ENCODE measurements around the gene HNRNPL.
"Not testable (repeated sequence)": the region's sequence is repeated elsewhere in the genome, so short reads cannot be mapped to it uniquely, and the experiment has no call there.

Gene HNRNPL

DNA sequence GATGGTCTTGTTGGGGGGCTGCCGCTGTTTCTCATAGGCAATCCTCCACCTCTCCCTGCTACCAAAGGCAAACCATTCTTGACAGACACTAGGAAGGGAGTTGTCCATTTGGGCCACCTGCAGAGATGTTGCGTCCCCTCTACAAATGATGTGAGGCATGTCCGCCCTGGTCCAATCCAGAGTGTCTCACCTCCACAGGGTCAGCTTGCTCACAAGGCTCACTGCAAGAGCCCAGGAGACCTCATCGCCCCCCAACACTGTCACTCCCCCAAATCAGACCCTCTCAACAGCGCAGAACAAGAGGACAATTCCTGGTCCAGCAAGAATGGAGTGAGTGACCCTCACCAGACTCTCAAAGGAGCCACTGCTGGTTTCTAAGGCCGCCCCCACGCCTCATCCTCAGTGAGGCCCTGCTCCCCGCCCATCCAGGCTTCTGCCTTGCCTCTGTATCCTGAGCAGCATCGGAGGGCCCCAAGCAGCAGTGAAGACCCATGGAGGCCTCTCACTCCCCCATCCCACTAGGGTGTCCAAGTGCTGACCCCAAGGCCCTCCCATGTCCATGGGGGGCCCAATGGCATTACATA lies 6.5 kb downstream of the HNRNPL start:
- no peak for DNase-seq

DNA sequence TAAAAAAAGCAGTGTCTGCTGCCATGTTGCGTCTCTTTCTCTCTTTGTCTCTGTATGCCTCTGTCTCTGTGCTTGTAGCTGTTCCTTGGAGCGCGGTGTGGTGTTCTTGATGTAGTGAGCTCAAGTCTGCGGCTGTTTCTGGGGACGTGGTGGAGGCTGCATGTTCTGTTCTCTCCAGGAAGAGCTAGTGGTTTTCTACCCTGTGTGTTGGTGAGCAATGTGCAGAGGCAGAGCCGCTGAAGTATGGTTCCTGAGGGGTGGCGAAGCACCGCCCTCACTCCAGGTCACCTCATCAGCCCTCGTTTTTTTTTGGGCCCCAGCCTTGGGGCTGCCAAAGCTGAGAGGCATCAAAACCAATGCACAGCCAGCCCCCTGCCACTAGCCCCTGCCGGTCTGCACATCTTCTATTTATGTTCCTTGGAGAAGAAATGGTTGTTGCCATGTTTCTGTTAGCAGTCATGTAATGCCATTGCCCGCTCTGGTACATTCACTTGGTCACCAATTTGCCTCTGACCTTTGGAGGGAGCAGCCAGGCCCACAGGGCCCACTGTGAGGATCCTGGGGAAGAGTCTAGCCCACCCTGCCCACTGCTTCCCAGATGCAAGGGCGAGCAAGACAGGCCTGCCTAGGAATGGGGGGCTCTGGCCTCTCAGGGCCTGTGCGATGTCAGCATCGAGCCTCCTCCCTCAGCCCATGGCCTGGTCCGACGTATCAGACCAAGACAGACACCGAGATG lies 7.2 kb downstream of the HNRNPL start:
- DNase-seq = peak; percentile 82

DNA sequence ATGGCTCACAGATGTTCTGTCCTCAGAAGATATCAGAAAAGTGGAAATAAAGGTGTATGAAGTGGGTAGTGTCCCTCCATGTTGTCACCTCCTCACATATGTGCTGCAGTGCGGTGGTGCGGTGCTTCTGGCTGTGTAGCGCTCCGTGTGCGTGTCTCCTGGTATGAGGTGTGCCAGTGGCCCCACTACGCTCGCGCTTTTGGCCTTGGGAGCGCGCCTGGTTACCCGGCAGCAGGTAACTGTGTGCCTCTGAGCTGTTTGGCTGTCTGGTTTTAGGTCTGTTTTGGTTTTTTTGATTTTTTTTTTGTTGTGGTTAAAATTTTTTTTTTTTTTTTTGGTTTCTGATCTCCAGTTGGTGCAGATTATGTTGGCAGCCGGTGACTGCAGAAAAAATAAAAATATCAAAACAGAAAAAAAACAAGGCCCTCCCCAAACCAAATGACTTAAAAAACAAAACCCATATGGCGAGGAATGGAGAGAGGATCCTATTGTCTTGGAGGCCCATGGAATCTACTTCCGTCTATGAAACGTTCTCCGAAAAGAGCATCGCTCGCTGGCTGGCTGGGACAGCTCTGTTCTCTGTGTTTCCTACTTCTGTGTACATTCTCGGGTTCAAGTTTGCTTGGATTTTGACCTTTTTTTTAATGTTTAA lies 7.9 kb downstream of the HNRNPL start:
- peak; percentile 83 for DNase-seq

DNA sequence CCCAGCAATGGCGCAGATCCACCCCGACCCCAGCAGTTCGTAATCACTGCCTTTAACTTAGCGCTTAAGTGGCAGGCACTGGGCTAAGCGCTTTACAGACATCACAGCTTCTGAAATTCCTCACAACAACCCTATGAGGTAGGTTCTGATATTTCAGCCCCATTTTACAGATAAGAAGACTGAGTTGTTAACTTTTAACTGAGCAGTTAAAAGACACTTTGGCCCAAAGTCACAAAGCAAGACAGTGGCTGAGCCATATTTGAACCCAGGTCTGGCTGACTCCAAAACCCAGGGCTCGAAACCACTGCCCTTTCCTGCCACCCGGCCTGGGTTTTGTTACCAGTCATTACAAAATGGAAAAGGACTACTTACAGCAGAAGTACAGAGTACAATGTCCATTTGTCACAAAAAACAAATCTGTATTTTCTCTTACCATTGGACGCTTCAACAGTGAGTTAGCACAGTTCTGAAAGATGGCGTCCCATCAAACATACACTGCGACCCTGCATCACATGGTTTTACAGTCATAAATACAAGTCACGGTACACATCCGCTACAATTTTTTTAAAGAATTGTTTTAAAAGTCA lies 8.5 kb downstream of the HNRNPL start:
- no peak for DNase-seq

DNA sequence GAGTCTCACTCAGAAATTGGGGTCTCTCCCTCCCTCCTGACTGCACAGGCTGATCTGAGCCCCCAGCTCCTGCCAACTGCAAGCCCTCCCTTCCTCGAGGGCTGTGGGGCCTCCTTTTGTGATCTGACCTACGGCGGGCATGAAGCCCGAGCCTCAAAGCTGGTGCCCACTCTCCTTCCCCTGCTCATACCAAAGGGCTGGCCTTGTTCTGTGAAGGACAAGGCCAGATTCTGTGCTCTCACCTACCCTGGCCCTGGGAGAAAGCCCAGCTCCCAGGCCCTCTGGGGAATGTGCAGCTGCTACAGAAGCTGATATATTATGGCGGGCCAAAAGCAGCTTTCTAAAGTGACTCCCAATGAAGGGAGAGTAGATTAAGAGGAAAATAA lies 9.2 kb downstream of the HNRNPL start:
- no peak for DNase-seq

DNA sequence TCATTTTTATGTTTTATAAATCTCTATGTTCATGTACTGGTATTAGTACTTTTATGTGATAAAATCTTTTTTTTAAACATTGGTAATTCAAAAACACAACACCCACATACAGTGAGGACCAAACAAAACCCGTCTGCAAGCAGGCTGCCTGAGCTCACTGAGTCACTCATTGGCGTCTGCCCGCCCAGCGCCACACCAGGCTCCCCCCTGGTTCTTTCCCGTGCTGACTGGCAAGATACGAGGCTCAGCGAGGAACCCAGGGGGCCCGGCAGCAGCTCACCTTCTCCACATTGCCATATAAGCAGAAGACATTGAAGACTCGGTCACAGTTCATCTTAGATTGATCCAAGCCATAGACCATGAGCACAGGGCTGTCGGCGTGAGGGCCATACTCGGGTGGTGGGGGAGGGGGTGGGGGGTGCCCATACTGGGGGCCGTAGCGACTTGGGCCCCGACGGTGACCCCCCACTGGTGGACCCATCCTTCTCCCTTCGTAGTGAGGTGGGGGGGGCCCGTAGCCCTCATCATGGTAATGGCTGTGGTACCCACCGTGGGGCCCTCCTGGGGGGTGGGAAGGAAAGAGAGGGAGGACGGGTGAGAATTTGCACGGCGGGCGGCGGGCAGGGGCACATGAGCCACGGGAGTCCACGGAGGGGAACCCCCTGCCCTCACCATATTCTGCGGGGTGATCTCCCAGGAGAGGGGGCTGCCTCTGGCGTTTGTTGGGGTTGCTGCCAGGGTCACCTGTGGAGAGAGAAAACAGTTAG lies 9.8 kb downstream of the HNRNPL start:
- DNase-seq = peak; percentile 76

DNA sequence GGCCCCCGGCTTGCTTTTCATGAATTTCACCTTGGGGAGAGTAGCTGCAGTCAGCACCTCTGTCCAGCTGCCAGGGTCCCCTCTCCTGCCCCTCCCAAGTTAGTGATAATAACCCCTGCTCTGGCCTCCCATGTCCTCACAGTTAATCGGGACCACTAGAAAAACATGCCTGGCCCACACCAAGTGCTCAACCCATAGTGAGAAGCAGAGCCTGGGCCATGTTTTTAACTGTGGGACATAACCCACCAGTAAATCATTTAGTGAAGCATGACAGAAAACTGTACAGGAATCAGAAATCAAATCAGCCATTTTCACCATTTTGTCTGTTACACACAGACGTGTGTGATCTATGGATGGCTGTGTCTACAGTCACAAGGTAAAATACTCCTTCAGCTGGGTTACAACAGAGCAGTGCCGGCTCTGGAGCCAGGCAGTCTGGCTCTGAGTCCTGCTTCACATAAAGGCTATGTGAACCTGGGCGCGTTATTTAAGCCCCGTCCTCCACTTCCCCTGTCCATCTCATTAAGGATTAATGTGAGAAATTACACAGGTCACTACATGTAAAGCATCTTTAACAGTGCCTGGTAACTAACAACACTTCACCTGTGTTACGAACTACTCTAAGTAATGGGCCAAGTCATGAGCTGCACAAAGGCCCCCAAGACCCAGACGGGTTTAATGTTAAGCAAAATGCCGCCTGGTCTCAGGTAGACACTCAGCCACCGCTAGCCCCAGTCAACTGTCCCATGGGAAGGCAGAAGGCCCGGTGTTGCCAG lies 10.6 kb downstream of the HNRNPL start:
- DNase-seq = no peak

DNA sequence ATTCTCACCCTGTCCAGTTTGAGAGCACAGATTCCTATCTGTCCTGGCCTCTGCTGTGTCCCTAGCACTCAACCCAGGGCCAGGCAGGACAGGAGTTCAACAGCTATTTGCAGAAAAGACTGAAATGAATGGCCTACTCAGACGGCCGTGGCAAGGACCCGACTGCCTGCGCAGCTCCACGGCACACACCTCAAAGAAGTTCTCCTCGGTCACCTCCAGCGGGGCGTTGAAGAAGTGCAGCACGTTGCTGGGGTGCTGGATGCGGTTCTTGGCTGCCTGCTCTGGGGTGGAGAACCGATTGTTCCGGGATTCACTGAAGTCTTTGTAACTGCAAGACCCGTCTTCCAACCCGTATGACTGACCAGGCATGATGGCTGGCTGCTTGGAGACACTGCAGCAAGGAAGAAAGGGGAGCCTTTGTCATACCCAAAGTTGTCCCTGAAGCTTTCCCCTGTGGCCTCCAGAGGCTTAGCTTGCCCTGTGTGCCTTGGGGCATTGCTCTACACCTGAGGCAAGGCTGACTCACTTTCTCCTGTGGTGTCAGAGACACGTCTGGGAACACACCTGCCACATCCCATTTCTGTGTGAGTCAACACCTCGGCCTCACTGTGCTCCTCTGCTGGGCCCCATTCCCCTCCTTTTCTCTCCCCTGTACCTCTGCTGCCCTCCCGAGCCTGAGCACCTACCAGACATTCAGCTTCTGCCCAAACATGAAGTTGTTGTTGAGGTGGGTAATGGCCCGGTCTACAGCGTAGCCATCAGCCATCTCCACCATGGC lies 11.4 kb downstream of the HNRNPL start:
- peak; percentile 82 for DNase-seq

DNA sequence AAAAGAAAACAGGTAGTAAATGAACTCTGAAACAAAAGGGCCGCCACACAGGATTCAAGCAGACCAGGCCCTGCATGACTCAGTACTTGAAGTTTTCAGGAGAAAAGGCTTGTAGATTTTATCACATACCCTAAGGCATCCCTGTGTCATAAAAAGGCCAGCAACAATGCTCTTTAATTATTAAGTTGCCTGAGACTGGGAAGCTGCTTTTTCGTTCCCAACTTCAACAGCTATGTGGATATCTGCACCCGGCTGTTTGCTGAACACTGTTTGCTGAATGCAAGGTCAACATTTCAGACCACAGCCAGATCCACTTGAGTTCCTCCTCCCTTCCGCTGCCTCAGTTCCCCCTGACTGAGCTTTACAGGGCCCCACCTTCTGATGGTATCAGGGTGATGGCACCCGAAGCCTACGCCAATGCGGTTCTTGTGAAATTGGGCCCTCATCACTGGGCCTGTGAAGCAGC lies 12.1 kb downstream of the HNRNPL start:
- DNase-seq = no peak

DNA sequence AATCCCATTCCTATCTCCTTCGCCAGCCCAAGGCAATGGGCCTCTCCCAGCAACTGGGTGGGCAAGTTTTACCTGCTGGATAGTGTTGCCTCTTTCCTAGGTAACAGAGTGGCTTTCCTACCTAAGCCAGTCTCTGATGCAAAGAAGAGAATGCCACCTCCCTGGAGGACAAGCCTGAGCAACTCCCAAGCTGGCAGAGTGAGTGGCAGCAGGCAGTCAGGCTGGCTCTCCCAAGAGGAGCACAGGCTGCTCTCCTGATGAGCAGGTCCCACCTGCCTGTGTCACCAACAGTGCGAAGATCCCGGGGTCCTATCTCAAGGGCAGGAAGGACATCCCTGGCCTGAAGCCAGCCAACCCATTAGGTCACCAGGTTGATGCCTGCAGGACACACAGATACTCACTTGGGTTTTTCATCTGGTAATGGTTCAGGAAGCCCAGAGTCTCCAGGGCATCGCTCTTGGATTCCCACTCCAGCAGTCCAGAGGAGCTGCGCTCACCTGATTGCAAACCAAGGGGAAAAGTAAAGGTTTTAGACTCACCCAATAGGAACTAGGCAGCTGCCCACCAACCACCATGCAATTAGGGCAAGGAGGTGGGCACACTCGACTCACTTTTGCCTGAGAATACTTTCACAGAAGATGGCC lies 12.7 kb downstream of the HNRNPL start:
- no peak for DNase-seq

DNA sequence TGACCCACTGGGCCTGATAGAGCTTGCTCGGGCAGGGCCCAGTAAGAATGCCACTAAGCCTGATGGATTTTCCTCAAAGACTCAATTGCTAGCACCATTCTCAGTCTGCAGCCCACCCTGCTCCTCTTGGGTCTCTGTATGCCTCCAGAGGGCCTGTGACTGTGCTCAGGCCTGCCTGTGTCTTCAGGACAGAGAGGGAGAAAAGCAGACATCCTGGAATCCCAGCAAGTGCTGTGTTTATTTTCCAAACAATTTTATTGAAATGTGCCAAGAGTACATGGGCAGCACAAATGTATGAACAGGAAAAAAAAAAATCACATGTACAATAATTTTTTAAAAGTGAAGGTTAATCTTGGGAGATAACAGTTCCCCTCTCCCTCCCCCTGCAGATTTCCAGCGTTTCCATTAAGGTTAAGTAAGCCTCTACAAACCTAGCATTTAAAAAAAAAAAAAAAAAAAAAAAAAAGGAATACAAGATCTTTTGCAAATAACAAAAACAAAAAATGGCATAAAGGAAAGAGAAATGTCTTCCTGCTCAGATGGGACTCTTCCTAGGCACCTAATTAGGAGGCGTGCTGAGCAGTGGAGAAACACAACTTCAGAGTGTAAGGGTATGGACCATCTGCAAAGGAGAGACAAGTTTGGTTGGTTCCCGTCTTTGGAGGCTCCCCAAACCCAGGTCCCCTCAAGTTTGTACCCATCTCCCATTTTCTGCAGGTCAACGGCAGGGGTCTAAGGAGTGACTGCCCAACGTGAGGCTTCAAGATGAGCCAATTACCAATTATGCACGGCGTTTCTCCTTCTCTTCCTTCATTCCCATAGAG lies 13.4 kb downstream of the HNRNPL start:
- DNase-seq = no peak

DNA sequence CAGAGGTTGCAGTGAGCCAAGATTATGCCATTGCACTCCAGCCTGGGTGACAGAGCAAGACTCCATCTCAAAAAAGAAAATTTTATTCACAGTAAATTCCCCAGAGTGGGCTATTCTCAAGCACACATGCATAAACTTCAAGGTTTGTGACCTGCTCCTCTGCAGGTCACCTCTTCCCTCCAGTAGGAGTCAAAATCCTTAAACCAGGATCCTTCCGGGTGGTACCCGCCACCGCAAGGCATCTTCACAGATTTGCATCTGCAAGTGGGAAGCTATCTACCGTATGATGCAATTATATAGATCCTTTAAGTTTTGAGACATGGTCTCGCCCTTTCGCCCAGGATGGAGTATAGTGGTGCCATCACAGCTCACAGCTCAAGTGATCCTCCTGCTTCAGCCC lies 15.2 kb downstream of the HNRNPL start:
- no peak for DNase-seq

DNA sequence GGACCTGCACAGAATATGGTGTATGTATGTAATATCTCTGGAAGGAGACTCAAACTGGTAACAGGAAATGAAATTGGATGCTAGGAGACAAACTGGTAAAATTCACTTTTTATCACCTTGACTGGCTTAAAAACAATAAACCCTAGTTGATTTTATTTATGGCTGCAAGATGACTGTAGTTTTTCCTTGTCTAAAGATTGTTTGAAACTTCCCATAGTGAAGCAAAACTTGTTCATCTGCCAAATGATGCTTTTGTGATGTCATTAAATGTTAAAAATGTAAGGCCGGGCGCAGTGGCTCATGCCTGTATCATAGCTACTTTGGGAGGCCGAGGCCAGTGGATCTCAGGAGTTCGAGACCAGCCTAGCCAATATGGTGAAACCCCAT lies 15.7 kb downstream of the HNRNPL start:
- no peak for DNase-seq

DNA sequence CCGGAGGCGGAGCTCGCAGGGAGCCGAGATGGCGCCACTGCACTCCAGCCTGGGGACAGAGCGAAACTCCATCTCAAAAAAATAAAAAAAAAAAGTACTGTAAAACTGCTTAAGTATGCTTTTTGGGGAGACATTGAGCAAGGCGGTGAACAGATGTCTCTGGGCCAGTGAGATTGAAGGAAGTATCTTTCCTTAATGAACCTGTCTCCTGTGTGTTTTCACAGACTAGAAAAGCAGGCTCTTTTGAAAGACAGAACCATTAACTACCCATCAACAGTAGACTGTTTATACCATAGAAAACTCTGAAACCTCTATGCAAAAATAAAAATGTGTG lies 16.7 kb downstream of the HNRNPL start:
- DNase-seq = no peak

DNA sequence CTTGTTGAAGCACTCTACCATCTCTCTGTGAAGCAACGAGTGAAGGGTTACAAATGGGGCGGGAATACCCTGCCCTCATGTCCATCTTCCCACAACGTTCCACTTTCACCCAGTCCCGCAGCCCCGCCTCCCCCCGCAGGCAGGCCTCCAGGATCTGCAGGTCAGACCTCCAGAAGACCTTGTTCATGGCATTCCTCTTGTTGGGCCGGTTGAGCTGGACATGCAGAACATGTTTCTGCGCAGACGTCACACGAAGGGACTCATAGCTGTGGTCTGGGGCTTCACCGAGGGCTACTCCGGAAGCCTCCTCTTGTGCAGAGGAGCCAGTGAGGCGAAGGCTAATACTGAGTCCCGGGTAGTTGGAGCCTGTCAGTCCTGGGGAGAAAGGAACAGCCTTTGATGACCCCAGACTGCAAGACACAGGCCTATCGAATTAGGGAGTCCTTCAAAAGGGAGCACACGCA lies 18.6 kb downstream of the HNRNPL start:
- DNase-seq = peak; percentile 70

DNA sequence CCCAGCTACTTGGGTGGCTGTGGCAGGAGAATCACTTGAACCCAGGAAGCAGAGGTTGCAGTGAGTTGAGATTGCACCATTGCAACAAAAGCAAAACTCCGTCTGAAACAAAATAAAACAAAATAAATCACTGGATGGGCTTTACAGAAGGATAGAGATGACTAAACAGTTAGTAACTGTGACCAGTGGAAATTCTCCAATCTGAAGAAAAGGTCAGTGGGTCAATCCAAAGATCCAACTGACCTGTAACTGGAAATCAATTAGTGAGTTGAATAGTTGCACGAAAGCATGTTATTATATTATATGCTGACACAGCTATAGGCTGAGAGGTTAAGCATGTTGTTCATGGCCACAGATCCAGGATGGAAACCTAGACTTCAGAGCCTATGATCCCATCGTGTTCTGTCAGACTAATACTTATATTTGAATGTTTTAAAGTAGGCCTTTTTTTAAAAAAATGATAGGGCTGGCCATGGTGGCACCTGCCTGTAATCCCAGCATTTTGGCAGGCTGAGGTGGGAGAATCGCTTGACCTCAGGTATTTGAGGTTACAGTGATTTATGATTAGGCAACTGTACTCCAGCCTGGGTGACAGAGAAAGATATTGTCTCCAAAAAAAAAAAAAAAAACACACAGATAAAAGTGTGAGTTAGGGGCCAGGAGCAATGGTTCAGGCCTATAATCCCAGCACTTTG lies 19.6 kb downstream of the HNRNPL start:
- DNase-seq = no peak

DNA sequence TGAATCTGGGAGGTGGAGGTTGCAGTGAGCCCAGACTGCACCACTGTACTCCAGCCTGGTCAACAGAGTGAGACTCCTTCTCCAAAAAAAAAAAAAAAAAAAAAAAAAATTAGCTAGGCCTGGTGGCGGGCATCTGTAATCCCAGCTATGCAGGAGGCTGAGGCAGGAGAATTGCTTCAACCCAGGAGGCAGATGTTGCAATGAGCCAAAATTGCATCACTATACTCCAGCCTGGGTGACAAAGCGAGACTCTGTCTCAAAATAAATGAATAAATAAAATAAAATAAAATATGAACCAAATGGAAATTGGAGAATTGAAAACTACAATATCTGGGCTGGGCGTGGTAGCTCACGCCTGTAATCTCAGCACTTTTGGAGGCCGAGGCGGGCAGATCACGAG lies 20.6 kb downstream of the HNRNPL start:
- DNase-seq = not testable (repeated sequence)

DNA sequence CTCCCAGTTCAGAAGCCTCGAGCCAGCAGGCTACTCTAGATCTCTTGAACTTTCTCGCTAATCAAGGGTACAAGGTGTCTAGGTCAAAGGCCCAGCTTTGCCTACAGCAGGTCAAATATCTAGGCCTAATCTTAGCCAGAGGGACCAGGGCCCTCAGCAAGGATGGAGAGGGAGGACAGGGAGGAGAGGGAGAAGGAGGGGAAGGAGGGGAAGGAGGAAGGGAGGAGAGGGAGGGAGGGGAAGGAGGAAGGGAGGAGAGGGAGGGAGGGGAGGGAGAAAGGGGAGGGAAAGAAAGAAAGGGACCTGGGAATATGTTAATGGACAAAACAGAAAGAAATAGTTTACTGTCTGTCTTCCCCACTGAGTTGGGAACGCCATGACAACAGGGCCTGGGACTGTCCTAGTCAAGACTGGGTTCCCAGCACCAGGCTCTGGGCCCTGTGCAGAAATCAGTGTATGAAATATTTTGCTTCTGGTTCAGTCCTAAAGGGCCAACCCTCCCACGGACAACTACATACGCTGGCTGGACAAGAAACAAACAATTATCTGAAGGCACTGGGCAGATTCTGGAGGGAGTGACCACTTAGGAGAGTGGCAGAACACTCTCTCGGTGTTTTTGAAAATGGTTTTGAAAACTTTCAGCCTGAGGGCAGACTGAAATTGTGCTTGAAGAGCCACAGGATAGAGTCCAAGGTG lies 22.8 kb downstream of the HNRNPL start:
- DNase-seq = no peak

DNA sequence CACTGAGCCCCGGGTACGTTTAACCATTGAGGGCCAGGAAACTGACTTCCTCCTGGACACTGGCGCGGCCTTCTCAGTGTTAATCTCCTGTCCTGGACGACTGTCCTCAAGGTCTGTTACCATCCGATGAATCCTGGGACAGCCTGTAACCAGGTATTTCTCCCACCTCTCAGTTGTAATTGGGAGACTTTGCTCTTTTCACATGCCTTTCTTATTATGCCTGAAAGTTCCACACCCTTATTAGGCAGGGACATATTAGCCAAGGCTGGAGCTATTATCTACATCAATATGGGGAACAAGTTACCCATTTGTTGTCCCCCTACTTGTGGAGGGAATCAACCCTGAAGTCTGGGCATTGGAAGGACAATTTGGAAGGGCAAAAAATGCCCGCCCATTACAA lies 23.9 kb downstream of the HNRNPL start:
- DNase-seq = not testable (repeated sequence)

Measured in activated effector memory CD4-positive, alpha-beta T cell treated with anti-CD3 and anti-CD28 coated beads, Interleukin-2, amount 50 U/mL, for 16 hours (primary cell).